Testis (tissue), 2 donors: Measurements from ENCODE around the gene ZFAND6.

Experiments used
- POLR2A ChIP-seq: fragments of 450-650 bp; IDR thresholded peaks from one replicate; pipeline ENCODE4 v1.6.1; 2017; ENCODE audit warnings: antibody characterized with exemption, mild to moderate bottlenecking, moderate library complexity
- TF ChIP-seq, protein P1 (sequence below), 3 experiments: fragments of 450-650 bp in 2 of 3; fragments of 200-600 bp in 1 of 3; sonication (generic) in 1 of 3; IDR thresholded peaks; one replicate each; pipeline ENCODE4 v1.5.1; 2016 to 2019; ENCODE audit warnings: antibody characterized with exemption in 3 of 3, mild to moderate bottlenecking in 2 of 3, moderate library complexity in 1 of 3

DNA sequence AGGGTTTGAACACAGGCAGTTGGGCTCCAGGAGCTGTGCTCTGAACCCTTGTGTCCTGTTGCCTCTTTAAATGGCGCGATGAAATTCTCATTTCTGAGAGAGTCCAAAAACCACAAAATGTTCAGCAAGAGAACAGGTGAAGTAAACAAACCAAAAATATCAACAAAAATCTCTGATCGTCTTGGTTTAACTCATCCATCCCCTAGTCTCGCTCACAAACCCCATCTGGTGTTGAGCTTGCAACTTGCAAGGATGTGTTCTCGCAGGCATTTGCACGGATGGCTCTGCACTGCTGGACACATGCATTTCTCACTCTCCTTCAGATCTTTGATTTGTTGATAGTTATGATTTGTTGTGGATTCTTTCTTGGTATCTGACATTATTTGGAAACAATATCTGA, 124.4 kb downstream of the ZFAND6 start:
- TF ChIP-seq, protein P1, sequence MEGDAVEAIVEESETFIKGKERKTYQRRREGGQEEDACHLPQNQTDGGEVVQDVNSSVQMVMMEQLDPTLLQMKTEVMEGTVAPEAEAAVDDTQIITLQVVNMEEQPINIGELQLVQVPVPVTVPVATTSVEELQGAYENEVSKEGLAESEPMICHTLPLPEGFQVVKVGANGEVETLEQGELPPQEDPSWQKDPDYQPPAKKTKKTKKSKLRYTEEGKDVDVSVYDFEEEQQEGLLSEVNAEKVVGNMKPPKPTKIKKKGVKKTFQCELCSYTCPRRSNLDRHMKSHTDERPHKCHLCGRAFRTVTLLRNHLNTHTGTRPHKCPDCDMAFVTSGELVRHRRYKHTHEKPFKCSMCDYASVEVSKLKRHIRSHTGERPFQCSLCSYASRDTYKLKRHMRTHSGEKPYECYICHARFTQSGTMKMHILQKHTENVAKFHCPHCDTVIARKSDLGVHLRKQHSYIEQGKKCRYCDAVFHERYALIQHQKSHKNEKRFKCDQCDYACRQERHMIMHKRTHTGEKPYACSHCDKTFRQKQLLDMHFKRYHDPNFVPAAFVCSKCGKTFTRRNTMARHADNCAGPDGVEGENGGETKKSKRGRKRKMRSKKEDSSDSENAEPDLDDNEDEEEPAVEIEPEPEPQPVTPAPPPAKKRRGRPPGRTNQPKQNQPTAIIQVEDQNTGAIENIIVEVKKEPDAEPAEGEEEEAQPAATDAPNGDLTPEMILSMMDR (IDR thresholded peaks at IDR 0.05): peak in 1 of 3 experiments; percentile 13
- TF ChIP-seq POLR2A: no peak
